ENCODE measurements around the gene HIBADH. TPM values are rescaled to one million over a fixed set of nuclear protein-coding genes. Genes with fewer than 3 reads are reported as not detected.

Gene HIBADH
- total RNA-seq, 1 experiment from 2014 or later, result 31.2 TPM

GRCh38 chr7:27551803-27552400 is 110.8 kb downstream of the HIBADH start:
- Histone ChIP-seq H3K9me3 (ENCODE audit: control insufficient read depth, insufficient read depth, low read depth, low read length) (no peaks in the 10 kb centered on the region), H3K4me3 (ENCODE audit: low read depth in 2 of 2, low read length in 2 of 2) (no peak overlapping the region), H3K4me1 (ENCODE audit: control insufficient read depth, insufficient read depth, low read length) (no peaks in the 10 kb centered on the region), H3K27me3 (ENCODE audit: control insufficient read depth, insufficient read depth, low read length) (no peaks in the 10 kb centered on the region), H3K27ac (ENCODE audit: low read length) (no peak overlapping the region), H3K36me3 (ENCODE audit: control insufficient read depth, insufficient read depth, low read length) (no peaks in the 10 kb centered on the region)
- no peak for TF ChIP-seq CTCF (IDR thresholded peaks at IDR 0.05)
- no peak for TF ChIP-seq REST (IDR thresholded peaks at IDR 0.05; ENCODE audit: insufficient read depth in 1 of 2, low read depth in 2 of 2, low read length in 1 of 2)
- TF ChIP-seq TCF7L2 (IDR thresholded peaks at IDR 0.05; ENCODE audit: low read depth, low read length), result no peak
- TF ChIP-seq SIN3A (IDR thresholded peaks at IDR 0.05; ENCODE audit: borderline replicate concordance, insufficient read depth, low read depth, low read length), result no peak
- no peak for TF ChIP-seq POLR2AphosphoS5 (IDR thresholded peaks at IDR 0.05; ENCODE audit: low read depth, low read length)
- CTCF ChIA-PET, result no interaction called here
- intact Hi-C loops (cut with micrococcal nuclease; ENCODE audit: unreplicated experiment) (no loop called here), in situ Hi-C loops (cut with HindIII; ENCODE audit: low pct_unique_long_range_greater_than_20kb, low sequenced_read_pairs) (no loop called here)
- no TSS peak for BruUV-seq (replicated peaks)
- DNase-seq (ENCODE audit: low read depth, low spot score) (no peak), ATAC-seq (no peak)
- POLR2A ChIA-PET, result interaction anchor here (0.7 kb wide), 1 partner anchor 545 kb away, joined by 3 read pairs; no protein-coding TSS in a partner anchor

- TF ChIP-seq CTCF (IDR thresholded peaks at IDR 0.05) (no peak), TCF7L2 (IDR thresholded peaks at IDR 0.05; ENCODE audit: low read depth, low read length) (no peak), POLR2AphosphoS5 (IDR thresholded peaks at IDR 0.05; ENCODE audit: low read depth, low read length) (no peak), SIN3A (IDR thresholded peaks at IDR 0.05; ENCODE audit: borderline replicate concordance, insufficient read depth, low read depth, low read length) (no peak), REST (IDR thresholded peaks at IDR 0.05; ENCODE audit: insufficient read depth in 1 of 2, low read depth in 2 of 2, low read length in 1 of 2) (no peak)
- no peak for DNase-seq (ENCODE audit: low read depth, low spot score)
- no peaks in the 10 kb centered on the region for H3K9me3 ChIP-seq (ENCODE audit: control insufficient read depth, insufficient read depth, low read depth, low read length)
- in situ Hi-C loops (cut with HindIII; ENCODE audit: low pct_unique_long_range_greater_than_20kb, low sequenced_read_pairs) (no loop called here), intact Hi-C loops (cut with micrococcal nuclease; ENCODE audit: unreplicated experiment) (no loop called here)
- no peaks in the 10 kb centered on the region for H3K27me3 ChIP-seq (ENCODE audit: control insufficient read depth, insufficient read depth, low read length)
- H3K4me3 ChIP-seq (ENCODE audit: low read depth in 2 of 2, low read length in 2 of 2), result no peak overlapping the region
- no peaks in the 10 kb centered on the region for H3K36me3 ChIP-seq (ENCODE audit: control insufficient read depth, insufficient read depth, low read length)
- ATAC-seq, result no peak
- no TSS peak for BruUV-seq (replicated peaks)
- no peak overlapping the region for H3K27ac ChIP-seq (ENCODE audit: low read length)
- ChIA-PET POLR2A (no interaction called here), CTCF (no interaction called here)
- no peaks in the 10 kb centered on the region for H3K4me1 ChIP-seq (ENCODE audit: control insufficient read depth, insufficient read depth, low read length)
Measured at GRCh38 chr7:27549606-27550005, 113.1 kb downstream of the HIBADH start.

Data from Panc1 (cell line).